Activated T-helper 1 cell treated with Interleukin-2 at 50 U/mL for 16 hours (primary cell): Measurements from ENCODE around the gene SKAP1.
A peak's percentile ranks its signal among the peaks of the same experiment; 100 is the strongest.
"Not testable (repeated sequence)": the region's sequence is repeated elsewhere in the genome, so short reads cannot be mapped to it uniquely, and the experiment has no call there.

ENCODE experiments used
- DNase-seq: peaks from one replicate; pipeline ENCODE4 v3.0.0-alpha.2; 2020; ENCODE audit warnings: low read depth

SKAP1 gene

DNA sequence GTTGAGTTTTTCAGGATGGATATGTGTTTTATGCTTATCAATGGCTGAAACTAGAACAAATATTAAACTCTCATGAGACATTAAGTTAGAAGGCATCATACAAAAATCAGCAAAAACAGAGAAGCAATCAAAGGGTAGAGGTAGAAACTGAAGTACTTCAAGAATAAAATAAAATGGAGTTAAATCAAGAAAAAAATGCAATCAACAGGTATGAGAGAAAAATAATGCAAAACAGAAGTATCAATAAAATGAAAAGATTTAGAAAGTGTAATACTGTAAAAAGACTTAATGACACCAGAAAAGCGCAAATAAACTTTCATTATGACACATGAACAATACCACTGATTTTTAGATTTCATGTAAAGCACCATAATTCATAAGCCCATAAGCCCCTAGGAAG lies 112.3 kb downstream of the SKAP1 start:
- DNase-seq, result no peak

DNA sequence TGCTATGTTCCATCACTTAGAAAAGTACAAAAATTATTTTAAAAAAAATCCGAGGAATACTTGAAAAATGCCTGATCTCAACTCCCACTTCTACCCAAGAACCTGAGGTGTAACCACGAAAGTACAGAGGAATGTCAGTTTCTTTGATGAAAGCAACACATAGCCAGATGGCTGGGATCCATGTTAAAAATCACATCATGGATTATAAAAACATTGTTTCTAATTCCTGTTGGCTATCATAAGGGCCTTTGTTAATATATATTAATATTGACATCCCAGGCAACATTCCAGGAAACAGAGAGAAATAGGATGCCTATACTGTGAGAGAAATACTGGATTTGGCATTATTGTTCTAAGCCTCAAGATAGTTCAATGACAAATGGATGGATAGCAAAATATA lies 115.3 kb downstream of the SKAP1 start:
- no peak for DNase-seq

GRCh38 chr17:48313096-48313755 lies 116.8 kb downstream of the SKAP1 start:
- no peak for DNase-seq

DNA sequence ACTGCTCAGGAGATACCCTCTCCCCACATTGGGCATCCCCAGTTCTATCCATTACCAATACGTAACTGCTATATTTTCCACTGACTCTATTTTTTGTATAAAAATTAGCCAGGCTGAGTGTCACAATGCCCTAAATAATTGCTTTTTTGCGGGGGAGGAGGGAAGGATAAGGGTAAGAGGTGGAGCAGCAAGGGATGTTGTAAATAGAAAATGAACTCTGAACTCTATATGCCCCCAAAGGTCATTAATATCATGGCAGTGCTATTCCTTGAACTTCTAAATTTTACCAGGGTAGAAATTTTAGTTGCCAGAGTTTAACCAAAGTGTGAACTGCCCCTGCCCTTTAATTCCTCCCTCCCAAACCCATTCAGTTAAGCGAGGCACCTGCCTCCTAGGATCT lies 118.7 kb downstream of the SKAP1 start:
- DNase-seq, result no peak

DNA sequence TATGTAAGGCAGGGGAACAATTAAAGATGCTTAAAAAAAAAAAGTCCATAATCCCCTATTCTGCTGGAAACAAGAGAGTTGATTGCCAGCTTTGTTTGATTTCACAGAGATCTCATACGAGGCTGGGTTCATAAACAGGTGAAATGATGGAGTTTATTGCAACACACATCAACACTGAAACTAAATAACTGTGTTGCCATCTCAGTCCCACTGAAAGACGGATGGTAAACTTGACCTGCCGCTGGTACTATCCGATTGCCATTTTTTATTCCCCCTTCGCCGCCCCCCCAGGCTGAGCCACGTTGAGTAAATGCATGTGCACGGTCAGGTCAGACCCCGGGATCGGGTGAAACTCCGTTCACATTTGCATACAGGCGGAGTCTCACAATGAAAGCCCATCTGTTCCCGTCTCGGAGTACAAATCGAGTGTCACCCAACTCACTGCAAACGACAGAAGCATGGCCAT lies 119.2 kb downstream of the SKAP1 start:
- no peak for DNase-seq

- DNase-seq, result no peak
Measured at GRCh38 chr17:48308581-48308980, 121.4 kb downstream of the SKAP1 start.

- peak; percentile 15 for DNase-seq
Measured at GRCh38 chr17:48307814-48308411, 122.1 kb downstream of the SKAP1 start.

- no peak for DNase-seq
Measured at GRCh38 chr17:48307255-48307654, 122.8 kb downstream of the SKAP1 start.

DNA sequence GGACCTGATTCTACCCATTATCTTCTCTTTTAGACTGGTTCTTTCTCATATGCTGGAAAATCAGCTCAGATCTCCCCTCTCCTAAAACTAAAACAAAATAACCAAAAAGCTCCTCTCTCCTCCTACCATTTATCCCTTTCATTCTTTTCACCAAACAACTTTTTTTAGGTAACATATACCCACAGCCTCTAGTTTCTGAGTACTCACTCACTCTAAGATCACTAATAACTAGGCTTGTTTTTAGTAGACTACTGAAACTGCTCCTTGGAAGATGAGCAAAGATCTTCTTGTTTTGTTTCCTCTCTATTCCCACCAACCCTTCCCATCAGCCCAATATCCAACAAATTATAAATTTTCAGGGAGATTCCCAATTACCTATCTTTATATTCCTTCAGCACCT lies 129.0 kb downstream of the SKAP1 start:
- DNase-seq, result no peak

DNA sequence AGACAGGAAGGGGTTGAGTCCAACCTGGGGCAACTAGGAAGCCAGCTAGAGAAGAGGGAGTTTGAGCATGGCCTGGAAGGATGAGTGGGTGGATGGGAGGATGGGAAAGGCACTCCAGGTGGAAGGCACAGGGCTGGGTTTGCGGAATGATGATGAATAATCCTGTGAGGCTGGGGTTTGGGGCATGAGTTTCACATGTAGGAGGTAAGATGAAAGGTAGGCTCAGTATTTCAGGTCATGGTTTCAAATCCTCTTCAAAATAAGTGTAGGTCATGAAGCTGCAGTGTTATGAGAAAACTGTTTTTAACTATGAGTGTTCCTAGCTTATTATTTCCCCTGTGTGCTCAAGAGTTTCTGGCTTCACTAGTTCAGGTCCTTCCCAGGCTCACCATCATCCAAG lies 130.3 kb downstream of the SKAP1 start:
- no peak for DNase-seq

- no peak for DNase-seq
Measured at GRCh38 chr17:48297825-48298224, 132.2 kb downstream of the SKAP1 start.

- DNase-seq, result no peak
Measured at GRCh38 chr17:48296453-48296852, 133.6 kb downstream of the SKAP1 start.

- no peak for DNase-seq
Measured at GRCh38 chr17:48295362-48296288, 134.4 kb downstream of the SKAP1 start.

DNA sequence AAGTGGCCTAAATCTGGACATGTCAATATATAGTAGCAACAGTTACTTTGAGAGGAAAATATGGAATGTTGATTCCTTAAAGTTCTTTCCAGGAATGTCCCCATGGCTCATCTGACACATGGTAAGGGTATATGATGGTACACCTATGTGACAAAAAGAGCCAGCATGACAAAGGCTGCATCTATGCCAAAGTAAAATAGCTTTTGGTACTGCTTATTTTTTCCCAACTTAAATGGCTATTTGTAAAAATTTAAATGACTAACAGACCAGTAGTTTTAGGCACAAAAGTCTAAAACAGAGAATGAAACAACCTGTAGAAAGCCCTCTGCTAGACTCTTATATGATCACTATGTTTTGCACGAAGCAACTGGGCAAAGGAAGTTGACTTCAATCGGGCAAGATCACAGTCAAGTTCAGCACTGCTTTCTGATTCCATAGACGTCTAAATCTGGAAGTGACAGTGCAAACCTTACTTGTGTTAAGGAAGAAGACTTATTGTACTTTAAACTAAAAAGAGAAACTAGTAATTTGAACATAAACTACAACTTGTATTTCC lies 135.1 kb downstream of the SKAP1 start:
- no peak for DNase-seq

DNA sequence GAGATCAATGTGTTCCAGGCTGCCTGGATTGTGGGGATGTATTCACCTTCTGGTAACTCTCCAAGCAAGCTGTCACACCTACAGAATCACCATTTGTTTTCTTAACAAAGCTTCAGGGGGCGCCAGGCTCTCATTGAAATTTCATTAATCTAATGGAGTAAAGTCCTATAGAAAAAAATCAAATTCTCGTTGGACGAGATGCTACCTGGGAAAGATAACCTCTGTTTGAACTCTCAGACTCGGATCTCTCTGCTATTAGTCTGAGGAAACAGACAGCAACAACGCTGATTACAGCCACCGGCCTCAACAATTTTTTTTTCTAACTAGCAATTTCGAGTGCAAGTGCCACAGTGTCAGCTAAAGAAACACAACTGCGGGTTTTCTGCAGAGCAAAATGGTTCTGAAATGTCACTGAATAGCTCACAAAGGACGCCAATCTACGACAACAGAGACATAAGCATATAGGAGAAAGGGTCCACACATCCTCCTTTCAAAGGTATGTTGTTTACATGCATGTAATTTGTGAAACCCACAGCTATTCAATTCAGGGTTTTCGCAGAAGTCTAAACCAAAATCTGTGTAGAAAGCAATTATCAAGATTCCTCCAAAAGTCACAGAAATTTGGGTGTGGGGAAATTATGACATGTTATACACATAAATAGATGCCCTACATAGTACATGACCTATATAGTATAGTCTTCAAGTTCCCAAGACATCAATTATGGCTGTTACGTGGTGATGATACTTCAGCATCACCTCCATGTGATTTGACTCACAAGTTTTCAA lies 135.8 kb downstream of the SKAP1 start:
- no peak for DNase-seq

- no peak for DNase-seq
Measured at GRCh38 chr17:48293319-48294019, 136.5 kb downstream of the SKAP1 start.

DNA sequence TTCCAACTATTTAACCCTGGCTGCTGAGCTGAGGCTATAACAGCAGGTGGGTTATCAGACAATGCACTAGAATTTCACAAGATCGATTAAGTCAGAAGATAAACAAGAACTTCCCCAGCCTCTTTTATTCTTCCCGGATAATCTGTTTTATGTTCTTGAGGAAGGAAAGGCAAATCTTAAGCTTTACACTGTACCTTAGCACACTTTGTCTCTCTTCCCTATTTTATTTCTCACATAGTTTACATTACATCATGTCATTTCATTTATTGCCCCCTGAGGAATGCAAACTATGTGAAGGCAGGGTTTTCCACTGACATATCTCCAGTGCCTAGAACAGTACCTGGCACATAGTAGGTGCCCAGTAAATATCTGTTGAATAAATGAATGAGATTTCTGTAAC lies 139.6 kb downstream of the SKAP1 start:
- no peak for DNase-seq

DNA sequence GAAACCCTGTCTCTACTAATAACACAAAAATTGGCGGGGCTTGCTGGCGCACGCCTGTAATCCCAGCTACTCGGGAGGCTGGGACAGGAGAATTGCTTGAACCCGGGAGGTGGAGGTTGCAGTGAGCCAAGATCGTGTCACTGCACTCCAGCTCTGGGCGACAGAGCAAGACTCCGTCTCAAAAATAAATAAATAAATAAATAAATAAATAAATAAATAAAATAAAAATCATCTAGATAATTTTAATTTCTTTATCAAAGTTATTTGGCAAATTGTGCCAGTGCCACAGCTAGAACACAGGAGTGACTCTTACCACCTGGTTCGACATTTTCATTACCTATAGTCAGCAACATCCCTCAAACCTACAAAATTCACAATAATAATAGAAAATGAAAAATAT lies 143.1 kb downstream of the SKAP1 start:
- DNase-seq, result not testable (repeated sequence)

DNA sequence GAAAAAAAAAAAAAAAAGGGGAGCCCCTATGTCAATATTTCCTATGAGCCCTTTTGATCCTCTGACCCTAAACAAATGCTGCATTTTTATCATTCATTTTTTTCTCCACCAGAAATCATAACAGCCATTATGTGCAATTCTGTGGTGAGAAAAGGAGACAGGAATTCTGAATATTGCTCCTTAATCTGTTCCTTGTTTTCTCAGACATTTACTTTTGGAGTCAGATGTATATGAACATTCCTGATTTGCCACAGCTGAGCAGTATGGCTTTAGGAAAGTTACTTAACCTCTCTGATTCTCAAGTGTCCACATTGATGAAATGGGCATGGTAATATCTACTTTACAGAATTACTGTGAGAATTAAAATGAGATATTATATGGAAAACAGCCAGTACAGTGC lies 144.4 kb downstream of the SKAP1 start:
- DNase-seq, result no peak

DNA sequence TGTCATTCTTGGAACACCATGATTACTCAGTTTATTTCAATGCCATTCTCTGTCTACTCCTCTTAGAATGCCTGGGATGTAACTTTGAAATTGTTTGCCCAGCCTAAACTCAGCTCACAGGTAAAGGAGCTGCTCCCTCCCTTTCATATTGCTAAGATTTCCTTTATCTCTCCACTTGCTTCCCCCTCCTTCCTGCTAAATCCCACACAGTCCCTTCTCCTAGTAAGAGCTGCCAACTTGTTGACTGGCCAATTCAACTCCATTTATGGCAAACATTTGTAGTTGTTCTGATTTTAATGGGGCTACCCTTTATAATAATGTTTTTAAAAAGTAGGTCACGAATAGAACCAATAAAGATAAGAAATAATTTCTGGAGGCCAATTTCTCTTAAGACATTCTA lies 146.1 kb downstream of the SKAP1 start:
- no peak for DNase-seq

- DNase-seq, result no peak
Measured at GRCh38 chr17:48283411-48283810, 146.6 kb downstream of the SKAP1 start.
